GM23338 (cell line): ENCODE data around the gene KHSRP. TPM values are rescaled to one million over a fixed set of nuclear protein-coding genes. Genes with fewer than 3 reads are reported as not detected.

ENCODE experiments used
- ATAC-seq: fragments of 200-7000 bp; cut with Tn5 transposase; 3 replicates; pipeline ENCODE4 v1.9.1; 2020
- DNase-seq: peaks from one replicate; pipeline ENCODE4 v3.0.0-alpha.2; 2015; ENCODE audit warnings: low spot score
- H2AFZ ChIP-seq: fragments of 200-600 bp; sonication (generic); 2 replicates; pipeline ENCODE4 v1.8.0; 2016; ENCODE audit warnings: antibody characterized with exemption, mild to moderate bottlenecking, moderate library complexity
- H3F3A ChIP-seq: fragments of 200-600 bp; sonication (generic); replicated peaks from 2 replicates; pipeline ENCODE4 v1.8.0; 2017; ENCODE audit warnings: antibody characterized with exemption, mixed run types, low read depth
- H3K27ac ChIP-seq: fragments of 200-600 bp; sonication (generic); 2 replicates; pipeline ENCODE4 v1.6.1; 2016; ENCODE audit warnings: low read depth
- H3K27me3 ChIP-seq: fragments of 200-600 bp; sonication (generic); 2 replicates; pipeline ENCODE4 v1.8.0; 2016; ENCODE audit warnings: mild to moderate bottlenecking, mixed run types, moderate library complexity; ENCODE audit not compliant: insufficient read depth
- H3K36me3 ChIP-seq: fragments of 200-600 bp; sonication (generic); 2 replicates; pipeline ENCODE4 v1.8.0; 2016; ENCODE audit warnings: mild to moderate bottlenecking; ENCODE audit not compliant: insufficient read depth
- H3K4me1 ChIP-seq: fragments of 200-600 bp; sonication (generic); 2 replicates; pipeline ENCODE4 v1.8.0; 2016; ENCODE audit warnings: mild to moderate bottlenecking, moderate library complexity; ENCODE audit not compliant: insufficient read depth
- H3K4me2 ChIP-seq: fragments of 200-600 bp; sonication (generic); 2 replicates; pipeline ENCODE4 v1.7.1; 2017; ENCODE audit warnings: mixed run types
- H3K4me3 ChIP-seq: fragments of 200-600 bp; sonication (generic); 2 replicates; pipeline ENCODE4 v1.6.1; 2016; ENCODE audit warnings: mixed run types
- H3K79me2 ChIP-seq: fragments of 200-600 bp; sonication (generic); replicated peaks from 2 replicates; pipeline ENCODE4 v1.8.0; 2017; ENCODE audit warnings: mild to moderate bottlenecking; ENCODE audit not compliant: insufficient read depth
- H3K9me2 ChIP-seq: fragments of 200-600 bp; sonication (generic); 2 replicates; pipeline ENCODE4 v1.8.0; 2017; ENCODE audit not compliant: insufficient read depth
- H4K20me1 ChIP-seq: fragments of 200-600 bp; sonication (generic); replicated peaks from 2 replicates; pipeline ENCODE4 v1.8.0; 2017; ENCODE audit warnings: mild to moderate bottlenecking; ENCODE audit not compliant: insufficient read depth
- H3K27ac Mint-ChIP-seq: 2 replicates; pipeline ENCODE4 v1.8.0; 2020; ENCODE audit warnings: inconsistent platforms, mild to moderate bottlenecking, moderate library complexity, mixed read lengths
- H3K27me3 Mint-ChIP-seq: 3 replicates; pipeline ENCODE4 v1.8.0; 2022; ENCODE audit warnings: low read depth, mild to moderate bottlenecking, moderate library complexity, mixed read lengths, inconsistent platforms; ENCODE audit not compliant: insufficient read depth, poor library complexity
- H3K36me3 Mint-ChIP-seq: 3 replicates; pipeline ENCODE4 v1.8.0; 2021; ENCODE audit warnings: low read depth, mild to moderate bottlenecking, inconsistent platforms, moderate library complexity, mixed read lengths
- H3K4me1 Mint-ChIP-seq: 3 replicates; pipeline ENCODE4 v1.8.0; 2020; ENCODE audit warnings: mild to moderate bottlenecking, inconsistent platforms, mixed read lengths
- H3K4me3 Mint-ChIP-seq: 3 replicates; pipeline ENCODE4 v1.8.0; 2021; ENCODE audit warnings: moderate library complexity, mild to moderate bottlenecking, inconsistent platforms, mixed read lengths
- H3K9me3 Mint-ChIP-seq: 3 replicates; pipeline ENCODE4 v1.8.0; 2020; ENCODE audit warnings: moderate library complexity, mild to moderate bottlenecking, inconsistent platforms, mixed read lengths
- CREB1 ChIP-seq: fragments of 250-450 bp; sonication (Bioruptor Pico); IDR thresholded peaks from 2 replicates; pipeline ENCODE4 v1.5.0; 2020; ENCODE audit warnings: low read depth, mild to moderate bottlenecking, moderate library complexity
- EZH2phosphoT487 ChIP-seq: fragments of 200-600 bp; sonication (generic); IDR thresholded peaks from one replicate; pipeline ENCODE4 v1.8.1; 2018; ENCODE audit warnings: antibody characterized with exemption; ENCODE audit not compliant: unreplicated experiment
- NANOG ChIP-seq: IDR thresholded peaks from 2 replicates; pipeline ENCODE4 v1.6.1; 2016; ENCODE audit warnings: antibody characterized with exemption, borderline replicate concordance
- POLR2AphosphoS5 ChIP-seq: IDR thresholded peaks from 2 replicates; pipeline ENCODE4 v1.6.1; 2016; ENCODE audit warnings: antibody characterized with exemption, low read depth
- microRNA-seq: library from miRNA; unstranded; fragments of <30 nt; microRNA quantifications from one replicate; pipeline ENCODE4, GENCODE V29; 2017
- polyA plus RNA-seq: library from polyadenylated mRNA; unstranded; fragments of >200 nt; fragmentation: Nextera tagmentation; extraction: Ambion mirVana; gene quantifications from 2 replicates; pipeline ENCODE4 v1.2.1, GENCODE V29; 2016
- small RNA-seq: library from RNA; depleted of rRNA; stranded (forward); fragments of <200 nt; gene quantifications from one replicate; pipeline ENCODE3, GENCODE V24; 2014; ENCODE audit warnings: low replicate concordance
- total RNA-seq: library from RNA; depleted of rRNA; stranded (reverse); fragments of >200 nt; shearing (Covaris generic); gene quantifications from 2 replicates; pipeline ENCODE4 v1.2.3, GENCODE V29; 2014; rRNA removed
- TF ChIP-seq, protein P1 (sequence below), 2 experiments: fragments of 200-600 bp in 1 of 2; sonication (generic) in 1 of 2; conservative IDR thresholded peaks; 2 replicates each; pipeline versions ENCODE4 v1.5.1 to v1.6.1; 2016 to 2017; ENCODE audit warnings: antibody characterized with exemption in 2 of 2, low read depth in 2 of 2, mild to moderate bottlenecking in 2 of 2, moderate library complexity in 1 of 2
- TF ChIP-seq, protein P2 (sequence below): IDR thresholded peaks from 2 replicates; pipeline ENCODE4 v1.6.1; 2016; ENCODE audit warnings: antibody characterized with exemption

KHSRP gene
- total and polyA plus RNA-seq, 2 experiments from 2014 or later = 129 to 359 TPM

DNA sequence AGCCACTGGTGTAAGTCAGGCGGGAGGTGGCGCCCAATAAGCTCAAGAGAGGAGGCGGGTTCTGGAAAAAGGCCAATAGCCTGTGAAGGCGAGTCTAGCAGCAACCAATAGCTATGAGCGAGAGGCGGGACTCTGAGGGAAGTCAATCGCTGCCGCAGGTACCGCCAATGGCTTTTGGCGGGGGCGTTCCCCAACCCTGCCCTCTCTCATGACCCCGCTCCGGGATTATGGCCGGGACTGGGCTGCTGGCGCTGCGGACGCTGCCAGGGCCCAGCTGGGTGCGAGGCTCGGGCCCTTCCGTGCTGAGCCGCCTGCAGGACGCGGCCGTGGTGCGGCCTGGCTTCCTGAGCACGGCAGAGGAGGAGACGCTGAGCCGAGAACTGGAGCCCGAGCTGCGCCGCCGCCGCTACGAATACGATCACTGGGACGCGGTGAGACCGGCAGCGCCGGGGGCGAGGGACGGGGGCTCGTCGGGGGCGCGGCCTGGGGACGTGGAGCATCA lies 52.0 kb downstream of the KHSRP start, which contains the start of gene ALKBH7:
Gene ALKBH7 (plus strand): TSS at position 201 of the 502 bp plus-strand sequence. CDS start 27 bp downstream, at position 228.
- H3K4me1 ChIP-seq = peaks cover 7% of the 10 kb centered on the region; the same call in 1 of the 2 replicates
- Mint-ChIP-seq H3K27me3 (peaks cover 9% of the 10 kb centered on the region), H3K4me1 (peaks cover 17% of the 10 kb centered on the region), H3K36me3 (peaks cover 19% of the 10 kb centered on the region), H3K4me3 (peak within 1 kb of the TSS; percentile 84), H3K9me3 (peaks cover 5% of the 10 kb centered on the region; the same call in 1 of the 3 replicates), H3K27ac (peak within 1 kb of the TSS; percentile 95)
- peak within 1 kb of the TSS; percentile 84 for H3K4me3 ChIP-seq
- H3K4me2 ChIP-seq = peak within 1 kb of the TSS; percentile 74
- no peaks in the 10 kb centered on the region for H4K20me1 ChIP-seq
- 0 out of 2 replicates have a peak, but pooled peaks cover 4% of the 10 kb centered on the region for H3F3A ChIP-seq
- peak within 1 kb of the TSS; percentile 61; the same call in 1 of the 2 replicates for H2AFZ ChIP-seq
- peak within 1 kb of the TSS; percentile 83 for H3K27ac ChIP-seq
- no peaks in the 10 kb centered on the region; the same call in 1 of the 2 replicates for H3K36me3 ChIP-seq
- H3K9me2 ChIP-seq = no peaks in the 10 kb centered on the region
- ATAC-seq = peak; percentile 80
- DNase-seq = peak; percentile 100
- H3K27me3 ChIP-seq = no peaks in the 10 kb centered on the region
- TF ChIP-seq POLR2AphosphoS5 = peak; percentile 81
- TF ChIP-seq, protein P1, sequence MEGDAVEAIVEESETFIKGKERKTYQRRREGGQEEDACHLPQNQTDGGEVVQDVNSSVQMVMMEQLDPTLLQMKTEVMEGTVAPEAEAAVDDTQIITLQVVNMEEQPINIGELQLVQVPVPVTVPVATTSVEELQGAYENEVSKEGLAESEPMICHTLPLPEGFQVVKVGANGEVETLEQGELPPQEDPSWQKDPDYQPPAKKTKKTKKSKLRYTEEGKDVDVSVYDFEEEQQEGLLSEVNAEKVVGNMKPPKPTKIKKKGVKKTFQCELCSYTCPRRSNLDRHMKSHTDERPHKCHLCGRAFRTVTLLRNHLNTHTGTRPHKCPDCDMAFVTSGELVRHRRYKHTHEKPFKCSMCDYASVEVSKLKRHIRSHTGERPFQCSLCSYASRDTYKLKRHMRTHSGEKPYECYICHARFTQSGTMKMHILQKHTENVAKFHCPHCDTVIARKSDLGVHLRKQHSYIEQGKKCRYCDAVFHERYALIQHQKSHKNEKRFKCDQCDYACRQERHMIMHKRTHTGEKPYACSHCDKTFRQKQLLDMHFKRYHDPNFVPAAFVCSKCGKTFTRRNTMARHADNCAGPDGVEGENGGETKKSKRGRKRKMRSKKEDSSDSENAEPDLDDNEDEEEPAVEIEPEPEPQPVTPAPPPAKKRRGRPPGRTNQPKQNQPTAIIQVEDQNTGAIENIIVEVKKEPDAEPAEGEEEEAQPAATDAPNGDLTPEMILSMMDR (conservative IDR thresholded peaks at IDR 0.05; ENCODE audit: low read depth in 2 of 2) = no peak
- TF ChIP-seq EZH2phosphoT487 = no peak
- TF ChIP-seq NANOG = no peak
- TF ChIP-seq, protein P2, sequence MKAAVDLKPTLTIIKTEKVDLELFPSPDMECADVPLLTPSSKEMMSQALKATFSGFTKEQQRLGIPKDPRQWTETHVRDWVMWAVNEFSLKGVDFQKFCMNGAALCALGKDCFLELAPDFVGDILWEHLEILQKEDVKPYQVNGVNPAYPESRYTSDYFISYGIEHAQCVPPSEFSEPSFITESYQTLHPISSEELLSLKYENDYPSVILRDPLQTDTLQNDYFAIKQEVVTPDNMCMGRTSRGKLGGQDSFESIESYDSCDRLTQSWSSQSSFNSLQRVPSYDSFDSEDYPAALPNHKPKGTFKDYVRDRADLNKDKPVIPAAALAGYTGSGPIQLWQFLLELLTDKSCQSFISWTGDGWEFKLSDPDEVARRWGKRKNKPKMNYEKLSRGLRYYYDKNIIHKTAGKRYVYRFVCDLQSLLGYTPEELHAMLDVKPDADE = no peak
- TF ChIP-seq CREB1 (CRISPR knock-in tag) = peak; percentile 61
- H3K79me2 ChIP-seq = no peaks in the 10 kb centered on the region

DNA sequence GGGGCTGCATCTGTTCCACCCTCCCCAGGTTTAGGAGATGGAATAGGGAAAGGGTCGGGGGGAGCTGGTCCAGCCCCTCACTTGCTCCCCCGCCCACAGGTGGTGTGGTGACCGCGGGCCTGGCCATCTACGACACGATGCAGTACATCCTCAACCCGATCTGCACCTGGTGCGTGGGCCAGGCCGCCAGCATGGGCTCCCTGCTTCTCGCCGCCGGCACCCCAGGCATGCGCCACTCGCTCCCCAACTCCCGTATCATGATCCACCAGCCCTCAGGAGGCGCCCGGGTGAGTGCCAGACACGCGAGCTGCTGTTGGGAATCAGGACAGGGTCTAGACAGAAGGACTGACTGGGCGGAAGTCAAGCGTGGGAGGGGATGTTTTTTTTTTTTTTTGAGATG lies 60.3 kb downstream of the KHSRP start:
- H3K27ac Mint-ChIP-seq = no peak overlapping the region
- H3K9me3 Mint-ChIP-seq = no peaks in the 10 kb centered on the region
- Histone ChIP-seq H3K4me2 (no peak overlapping the region), H2AFZ (no peak overlapping the region), H4K20me1 (no peaks in the 10 kb centered on the region; the same call in 1 of the 2 replicates), H3K79me2 (peaks cover 8% of the 10 kb centered on the region; the same call in 1 of the 2 replicates), H3K4me3 (no peak overlapping the region), H3K27me3 (no peaks in the 10 kb centered on the region), H3K27ac (no peak overlapping the region), H3K36me3 (peaks cover 18% of the 10 kb centered on the region), H3F3A (no peaks in the 10 kb centered on the region), H3K9me2 (no peaks in the 10 kb centered on the region), H3K4me1 (no peaks in the 10 kb centered on the region; the same call in 1 of the 2 replicates)
- DNase-seq (no peak), ATAC-seq (no peak)
- H3K4me1 Mint-ChIP-seq = peaks cover 4% of the 10 kb centered on the region; the same call in 1 of the 3 replicates
- TF ChIP-seq, protein P1 (conservative IDR thresholded peaks at IDR 0.05; ENCODE audit: low read depth in 2 of 2) = no peak
- TF ChIP-seq, protein P2 = no peak
- no peak for TF ChIP-seq EZH2phosphoT487
- H3K27me3 Mint-ChIP-seq = peaks cover 4% of the 10 kb centered on the region
- H3K36me3 Mint-ChIP-seq = peaks cover 46% of the 10 kb centered on the region
- no peak overlapping the region for H3K4me3 Mint-ChIP-seq

Small RNAs within 50 kb of the gene (microRNA-seq; reads per million reads assigned to microRNA genes)
- 4.7 reads per million, percentile 20 among the genes with 10 or more reads in this experiment for gene MIR3940
- gene MIR6790 = not detected
- gene MIR6885 = not detected

Small RNAs within 50 kb of the gene (small RNA-seq; reads per million reads assigned to genes)
- not detected for gene MIR6790
- not detected for gene MIR6885

Other genes with a start within 250 kb of the KHSRP start
- gene MLLT1, start 144.8 kb downstream of the KHSRP start, total RNA-seq = 15.4 and 23.4 TPM in 2 replicates
- gene MLLT1, start 144.8 kb downstream of the KHSRP start, polyA plus RNA-seq = 17.8 and 19.9 TPM in 2 replicates
- gene ACER1, start 91.2 kb downstream of the KHSRP start, total RNA-seq = not detected in 2 replicates
- gene ACER1, start 91.2 kb downstream of the KHSRP start, polyA plus RNA-seq = not detected in 2 replicates
- 96.7 and 110 TPM in 2 replicates for gene CLPP, start 63.3 kb downstream of the KHSRP start, total RNA-seq
- 65.7 and 76.4 TPM in 2 replicates for gene CLPP, start 63.3 kb downstream of the KHSRP start, polyA plus RNA-seq
- gene ALKBH7, start 52.0 kb downstream of the KHSRP start, total RNA-seq = 52.0 and 75.4 TPM in 2 replicates
- gene ALKBH7, start 52.0 kb downstream of the KHSRP start, polyA plus RNA-seq = 66.3 and 76.1 TPM in 2 replicates
- 0.93 and 1.2 TPM in 2 replicates for gene PSPN, start 48.9 kb downstream of the KHSRP start, total RNA-seq
- 0.82 and 1.5 TPM in 2 replicates for gene PSPN, start 48.9 kb downstream of the KHSRP start, polyA plus RNA-seq
- gene GTF2F1, start 31.6 kb downstream of the KHSRP start, total RNA-seq = 44.4 and 65.5 TPM in 2 replicates
- 62.1 and 76.1 TPM in 2 replicates for gene GTF2F1, start 31.6 kb downstream of the KHSRP start, polyA plus RNA-seq
- 0.35 TPM in 1 of 2 replicates, not detected in the other for gene SLC25A41, start 9.0 kb upstream of the KHSRP start, total RNA-seq
- 0.23 and 0.24 TPM in 2 replicates for gene SLC25A41, start 9.0 kb upstream of the KHSRP start, polyA plus RNA-seq
- gene SLC25A23, start 35.0 kb upstream of the KHSRP start, total RNA-seq = 90.5 and 96.4 TPM in 2 replicates
- gene SLC25A23, start 35.0 kb upstream of the KHSRP start, polyA plus RNA-seq = 25.1 and 25.7 TPM in 2 replicates
- gene CRB3, start 39.5 kb upstream of the KHSRP start, total RNA-seq = 32.2 and 44.4 TPM in 2 replicates
- gene CRB3, start 39.5 kb upstream of the KHSRP start, polyA plus RNA-seq = 11.8 and 16.6 TPM in 2 replicates
- 2.8 and 3.1 TPM in 2 replicates for gene DENND1C, start 57.0 kb upstream of the KHSRP start, total RNA-seq
- gene DENND1C, start 57.0 kb upstream of the KHSRP start, polyA plus RNA-seq = 6.1 and 6.3 TPM in 2 replicates
- gene TUBB4A, start 77.5 kb upstream of the KHSRP start, total RNA-seq = 31.1 and 41.7 TPM in 2 replicates
- gene TUBB4A, start 77.5 kb upstream of the KHSRP start, polyA plus RNA-seq = 32.9 and 34.6 TPM in 2 replicates
- gene TNFSF9, start 106.2 kb upstream of the KHSRP start, total RNA-seq = 5.3 and 9.1 TPM in 2 replicates
- 2.6 and 2.8 TPM in 2 replicates for gene TNFSF9, start 106.2 kb upstream of the KHSRP start, polyA plus RNA-seq
- gene CD70, start 166.3 kb upstream of the KHSRP start, total RNA-seq = 2.0 and 7.3 TPM in 2 replicates
- 7.1 and 7.3 TPM in 2 replicates for gene CD70, start 166.3 kb upstream of the KHSRP start, polyA plus RNA-seq
- not detected in 2 replicates for gene TNFSF14, start 245.3 kb upstream of the KHSRP start, total RNA-seq
- not detected in 2 replicates for gene TNFSF14, start 245.3 kb upstream of the KHSRP start, polyA plus RNA-seq